Measurements from ENCODE around the gene AURKAIP1.

- TF ChIP-seq RNF2 (IDR thresholded peaks at IDR 0.05; ENCODE audit: borderline replicate concordance, low read depth) = no peak
- TF ChIP-seq MAX (IDR thresholded peaks at IDR 0.05) = no peak
- no peak for TF ChIP-seq CTCF (IDR thresholded peaks at IDR 0.05)
- TF ChIP-seq POLR2A (IDR thresholded peaks at IDR 0.05; ENCODE audit: low read length) = no peak
- TF ChIP-seq CHD2 (IDR thresholded peaks at IDR 0.05; ENCODE audit: low read length, partially characterized antibody) = no peak
- TF ChIP-seq, protein P1, sequence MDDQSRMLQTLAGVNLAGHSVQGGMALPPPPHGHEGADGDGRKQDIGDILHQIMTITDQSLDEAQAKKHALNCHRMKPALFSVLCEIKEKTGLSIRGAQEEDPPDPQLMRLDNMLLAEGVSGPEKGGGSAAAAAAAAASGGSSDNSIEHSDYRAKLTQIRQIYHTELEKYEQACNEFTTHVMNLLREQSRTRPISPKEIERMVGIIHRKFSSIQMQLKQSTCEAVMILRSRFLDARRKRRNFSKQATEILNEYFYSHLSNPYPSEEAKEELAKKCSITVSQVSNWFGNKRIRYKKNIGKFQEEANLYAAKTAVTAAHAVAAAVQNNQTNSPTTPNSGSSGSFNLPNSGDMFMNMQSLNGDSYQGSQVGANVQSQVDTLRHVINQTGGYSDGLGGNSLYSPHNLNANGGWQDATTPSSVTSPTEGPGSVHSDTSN (IDR thresholded peaks at IDR 0.05) = no peak
- TF ChIP-seq SMC3 (IDR thresholded peaks at IDR 0.05) = no peak
- no peak for TF ChIP-seq RAD21 (conservative IDR thresholded peaks at IDR 0.05 in 1 of 2, IDR thresholded peaks at IDR 0.05 in 1 of 2)
- TF ChIP-seq ZSCAN20 (CRISPR knock-in tag; IDR thresholded peaks at IDR 0.05) = no peak
- no peak for TF ChIP-seq FOSL2 (IDR thresholded peaks at IDR 0.05)
- TF ChIP-seq FOSL2 (CRISPR knock-in tag; IDR thresholded peaks at IDR 0.05) = no peak
- TF ChIP-seq REST (IDR thresholded peaks at IDR 0.05) = no peak
- no peak for TF ChIP-seq ESRRA (IDR thresholded peaks at IDR 0.05; ENCODE audit: borderline replicate concordance, low read length)
- TF ChIP-seq HDAC2 (IDR thresholded peaks at IDR 0.05) = no peak
- no peak for TF ChIP-seq EP300 (IDR thresholded peaks at IDR 0.05)
Observed at GRCh38 chr1:1324084-1324523, 50.9 kb downstream of the AURKAIP1 start.
